Transverse colon (tissue), 4 donors: ENCODE results near the gene NR3C1. TPM values are rescaled to one million over a fixed set of nuclear protein-coding genes. Genes with fewer than 3 reads are reported as not detected.

Experiments
- DNase-seq: peaks from one replicate; pipeline ENCODE4 v3.0.0-alpha.2; 2019
- H3K27ac ChIP-seq, 4 donors: fragments of 200-600 bp; sonication (generic); 2 replicates each; pipeline ENCODE4 v1.5.1; 2016 to 2018; ENCODE audit warnings: inconsistent platforms in 4 of 4
- H3K27me3 ChIP-seq: fragments of 200-600 bp; sonication (generic); 2 replicates; pipeline ENCODE4 v1.5.1; 2017; ENCODE audit warnings: inconsistent platforms
- H3K36me3 ChIP-seq, 4 donors: fragments of 200-600 bp; sonication (generic); 2 replicates each; pipeline ENCODE4 v1.5.1; 2017 to 2019; ENCODE audit warnings: inconsistent platforms in 4 of 4
- H3K4me1 ChIP-seq, 4 donors: fragments of 200-600 bp; sonication (generic); 2 replicates each; pipeline ENCODE4 v1.5.1; 2017 to 2020; ENCODE audit warnings: inconsistent platforms in 4 of 4
- H3K4me3 ChIP-seq, 4 donors: fragments of 200-600 bp; sonication (generic); 1 replicate in 1 of 4; 2 replicates in 3 of 4; pipeline versions ENCODE4 v1.5.1 to v1.6.1; 2017 to 2019; ENCODE audit warnings: inconsistent platforms in 4 of 4
- H3K9me3 ChIP-seq, 2 donors: fragments of 200-600 bp; sonication (generic); 2 replicates each; pipeline ENCODE4 v1.5.1; 2017 to 2019; ENCODE audit warnings: inconsistent platforms in 2 of 2
- CTCF ChIP-seq, 5 experiments: fragments of 200-600 bp in 3 of 5; fragments of 450-650 bp in 2 of 5; sonication (generic) in 3 of 5; IDR thresholded peaks; 1 replicate in 2 of 5; 2 replicates in 3 of 5; pipeline ENCODE4 v1.5.1; 2016 to 2017; ENCODE audit warnings: antibody characterized with exemption in 5 of 5, inconsistent platforms in 3 of 5, mild to moderate bottlenecking in 2 of 5, moderate library complexity in 1 of 5
- EP300 ChIP-seq: sonication (generic); formaldehyde crosslinking; IDR thresholded peaks from one replicate; pipeline ENCODE4 v1.6.1; 2017; ENCODE audit warnings: antibody characterized with exemption, low read depth
- POLR2A ChIP-seq: fragments of 450-650 bp; IDR thresholded peaks from one replicate; pipeline ENCODE4 v1.6.1; 2016; ENCODE audit warnings: antibody characterized with exemption, mild to moderate bottlenecking, moderate library complexity
- POLR2AphosphoS5 ChIP-seq, 3 donors: sonication (generic); formaldehyde crosslinking; IDR thresholded peaks; one replicate each; pipeline ENCODE4 v1.6.1; 2016; ENCODE audit warnings: antibody characterized with exemption in 3 of 3
- whole genome bisulfite sequencing, 2 donors: methylation state at CpG; one replicate each; pipeline ENCODE4 v1.1.5; 2018; ENCODE audit warnings: low coverage in 1 of 2; 5-methylcytosine and 5-hydroxymethylcytosine counted together
- in situ Hi-C, 4 donors: fragments of 200-750 bp; cut with MboI; loops; one replicate each; pipeline versions ENCODE4 v1.15.0 to v1.15.1; 2017; ENCODE audit warnings: low sequenced_read_pairs in 3 of 4, low pct_ligation_motif_present in 1 of 4, low pct_unique_long_range_greater_than_20kb in 1 of 4
- intact Hi-C: fragments of 100-400 bp; cut with DNase I; formaldehyde crosslinking; loops from one replicate; pipeline ENCODE4 v1.15.1; 2023; ENCODE audit warnings: low total_unique reads
- total RNA-seq, 4 donors: library from RNA; depleted of rRNA; stranded (reverse); fragments of >200 nt; gene quantifications; one replicate each; pipeline ENCODE4 v1.1.0, GENCODE V29; 2016

The NR3C1 gene
- total RNA-seq, 4 donors from 2014 or later = 8.4 to 37.7 (median 30.3) TPM

- peaks cover 0 to 3% (median 0%) of the 10 kb centered on the region in 4 donors for H3K4me1 ChIP-seq
- WGBS, 2 donors = 85 to 90% methylated on average over 5 to 7 of the region's 7 CpGs
- no peak overlapping the region for H3K4me3 ChIP-seq
- TF ChIP-seq CTCF (IDR thresholded peaks at IDR 0.05) (no peak), EP300 (no peak), POLR2A (no peak), POLR2AphosphoS5 (IDR thresholded peaks at IDR 0.05) (no peak)
- no peaks in the 10 kb centered on the region for H3K9me3 ChIP-seq
- intact Hi-C loops (no loop called here), in situ Hi-C loops (no loop called here)
- H3K27ac ChIP-seq = no peak overlapping the region
- DNase-seq = no peak
- no peaks in the 10 kb centered on the region for H3K27me3 ChIP-seq
- no peaks in the 10 kb centered on the region for H3K36me3 ChIP-seq
These were observed 171.3 kb downstream of the NR3C1 start for GRCh38 chr5:143231973-143232812.

- intact Hi-C loops = no loop called here
- DNase-seq = no peak
- Histone ChIP-seq H3K27me3 (no peaks in the 10 kb centered on the region), H3K4me3 (no peak overlapping the region), H3K27ac (no peak overlapping the region), H3K36me3 (no peaks in the 10 kb centered on the region), H3K9me3 (no peaks in the 10 kb centered on the region), H3K4me1 (peaks cover 0 to 3% (median 0%) of the 10 kb centered on the region in 4 donors)
- in situ Hi-C loops = no loop called here
- TF ChIP-seq EP300 (no peak), POLR2A (no peak), CTCF (IDR thresholded peaks at IDR 0.05) (no peak), POLR2AphosphoS5 (IDR thresholded peaks at IDR 0.05) (no peak)
- WGBS, 2 donors = 85% methylated on average over 3 of the region's 3 CpGs; no CpG with 5 or more reads in 1 of the 2 donors
These were observed 172.1 kb downstream of the NR3C1 start for GRCh38 chr5:143231416-143231815.

- TF ChIP-seq CTCF (IDR thresholded peaks at IDR 0.05) = no peak
- no peak for TF ChIP-seq POLR2A
- TF ChIP-seq EP300 = no peak
- no peak for TF ChIP-seq POLR2AphosphoS5 (IDR thresholded peaks at IDR 0.05)
- 88 to 91% methylated on average over 6 of the region's 6 CpGs for WGBS, 2 donors
- in situ Hi-C loops (no loop called here), intact Hi-C loops (no loop called here)
- H3K4me1 ChIP-seq = peaks cover 0 to 3% (median 0%) of the 10 kb centered on the region in 4 donors
- H3K27ac ChIP-seq = no peak overlapping the region
- no peak for DNase-seq
- no peaks in the 10 kb centered on the region for H3K36me3 ChIP-seq
- H3K4me3 ChIP-seq = no peak overlapping the region
- H3K27me3 ChIP-seq = no peaks in the 10 kb centered on the region
- no peaks in the 10 kb centered on the region for H3K9me3 ChIP-seq
These were observed 172.8 kb downstream of the NR3C1 start for GRCh38 chr5:143230676-143230996.

GRCh38 chr5:143229896-143230675, 173.4 kb downstream of the NR3C1 start:
- H3K27me3 ChIP-seq = no peaks in the 10 kb centered on the region
- H3K9me3 ChIP-seq = no peaks in the 10 kb centered on the region
- WGBS, 2 donors = 55 to 71% methylated on average over 5 to 10 of the region's 10 CpGs
- H3K4me3 ChIP-seq = no peak overlapping the region
- H3K27ac ChIP-seq = no peak overlapping the region
- in situ Hi-C loops (no loop called here), intact Hi-C loops (no loop called here)
- H3K36me3 ChIP-seq = no peaks in the 10 kb centered on the region
- peaks cover 0 to 3% (median 0%) of the 10 kb centered on the region in 4 donors for H3K4me1 ChIP-seq
- TF ChIP-seq CTCF (IDR thresholded peaks at IDR 0.05) (no peak), POLR2AphosphoS5 (IDR thresholded peaks at IDR 0.05) (no peak), POLR2A (no peak), EP300 (no peak)
- DNase-seq = no peak
